Activated T-helper 1 cell treated with anti-CD3 and anti-CD28 coated beads, Interleukin-12 subunit alpha, Interleukin-12 subunit beta, Interleukin-2, Interleukin-4 antibody, amounts not matched to agents 30 ng/mL and 10 ng/mL and 1 ng/mL, durations not matched to agents 14 hours and 24 hours and 36 hours (primary cell): ENCODE measurements around the gene ESYT2. TPM values are rescaled to one million over a fixed set of nuclear protein-coding genes. Genes with fewer than 3 reads are reported as not detected.

Experiments used
- DNase-seq: peaks from one replicate; pipeline ENCODE4 v3.0.0; 2021; ENCODE audit warnings: low spot score
- H3K27ac Mint-ChIP-seq: one replicate; pipeline ENCODE4 v1.8.0; 2021; ENCODE audit warnings: mild to moderate bottlenecking, mixed read lengths
- H3K27me3 Mint-ChIP-seq: one replicate; pipeline ENCODE4 v1.8.0; 2022; ENCODE audit warnings: mild to moderate bottlenecking, moderate library complexity, mixed read lengths; ENCODE audit not compliant: insufficient read depth
- H3K36me3 Mint-ChIP-seq: one replicate; pipeline ENCODE4 v1.8.0; 2021; ENCODE audit warnings: low read depth, mixed read lengths
- H3K4me1 Mint-ChIP-seq: one replicate; pipeline ENCODE4 v1.8.0; 2021; ENCODE audit warnings: low read depth, mixed read lengths
- H3K4me3 Mint-ChIP-seq: one replicate; pipeline ENCODE4 v1.8.0; 2021; ENCODE audit warnings: mild to moderate bottlenecking, moderate library complexity, mixed read lengths
- H3K9me3 Mint-ChIP-seq: one replicate; pipeline ENCODE4 v1.8.0; 2021; ENCODE audit warnings: mixed read lengths
- intact Hi-C: fragments of 100-400 bp; cut with micrococcal nuclease; formaldehyde crosslinking; loops from one replicate; pipeline ENCODE4 v1.15.1; 2024
- total RNA-seq: library from RNA; stranded (reverse); gene quantifications from 2 replicates; pipeline ENCODE4 v1.2.3, GENCODE V29; 2022

ESYT2 gene
- total RNA-seq, 1 donor from 2014 or later = 59.1 TPM

DNA sequence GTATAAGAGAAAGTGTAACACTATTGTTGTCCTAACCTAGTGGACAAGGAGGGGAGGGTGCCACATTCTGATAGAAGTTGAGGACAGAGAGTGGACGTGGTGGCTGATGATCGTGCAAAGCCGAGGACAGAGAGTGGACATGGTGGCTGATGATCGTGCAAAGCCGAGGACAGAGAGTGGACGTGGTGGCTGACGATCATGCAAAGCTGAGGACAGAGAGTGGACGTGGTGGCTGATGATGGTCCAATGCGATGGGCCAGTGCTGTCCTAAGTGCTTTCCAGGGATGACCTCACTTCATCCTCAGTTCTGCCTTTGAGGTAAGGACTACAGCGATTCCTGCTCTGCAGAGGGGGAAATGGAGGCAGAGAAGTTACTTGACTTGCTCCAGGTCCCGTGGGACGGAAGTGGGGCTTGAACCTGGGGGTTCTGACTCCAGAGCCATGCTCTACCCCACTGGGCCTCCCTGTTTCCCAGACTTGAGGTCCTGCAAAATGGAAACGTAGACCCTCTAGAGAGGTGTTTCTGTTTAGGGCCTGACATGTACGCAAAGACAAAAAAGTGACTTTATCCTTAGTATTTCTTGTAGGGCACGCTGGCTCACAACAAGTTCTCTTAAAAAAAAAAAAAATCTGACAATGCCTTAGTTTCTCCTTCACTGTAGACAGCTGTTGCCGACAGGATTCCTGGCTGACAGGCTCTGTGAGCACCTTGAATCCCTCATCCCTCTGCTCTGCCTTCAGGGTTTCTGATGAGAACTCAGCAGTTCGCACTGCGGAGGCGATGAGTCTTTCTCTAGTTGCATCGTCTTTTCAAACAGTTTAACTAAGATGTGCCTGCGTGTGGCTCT lies 104.4 kb downstream of the ESYT2 start:
- no peak overlapping the region for H3K4me3 Mint-ChIP-seq
- peaks cover 5% of the 10 kb centered on the region for H3K36me3 Mint-ChIP-seq
- peaks cover 2% of the 10 kb centered on the region for H3K27me3 Mint-ChIP-seq
- no peaks in the 10 kb centered on the region for H3K4me1 Mint-ChIP-seq
- no peak for DNase-seq
- H3K9me3 Mint-ChIP-seq = no peaks in the 10 kb centered on the region
- intact Hi-C loops = no loop called here
- H3K27ac Mint-ChIP-seq = no peak overlapping the region

DNA sequence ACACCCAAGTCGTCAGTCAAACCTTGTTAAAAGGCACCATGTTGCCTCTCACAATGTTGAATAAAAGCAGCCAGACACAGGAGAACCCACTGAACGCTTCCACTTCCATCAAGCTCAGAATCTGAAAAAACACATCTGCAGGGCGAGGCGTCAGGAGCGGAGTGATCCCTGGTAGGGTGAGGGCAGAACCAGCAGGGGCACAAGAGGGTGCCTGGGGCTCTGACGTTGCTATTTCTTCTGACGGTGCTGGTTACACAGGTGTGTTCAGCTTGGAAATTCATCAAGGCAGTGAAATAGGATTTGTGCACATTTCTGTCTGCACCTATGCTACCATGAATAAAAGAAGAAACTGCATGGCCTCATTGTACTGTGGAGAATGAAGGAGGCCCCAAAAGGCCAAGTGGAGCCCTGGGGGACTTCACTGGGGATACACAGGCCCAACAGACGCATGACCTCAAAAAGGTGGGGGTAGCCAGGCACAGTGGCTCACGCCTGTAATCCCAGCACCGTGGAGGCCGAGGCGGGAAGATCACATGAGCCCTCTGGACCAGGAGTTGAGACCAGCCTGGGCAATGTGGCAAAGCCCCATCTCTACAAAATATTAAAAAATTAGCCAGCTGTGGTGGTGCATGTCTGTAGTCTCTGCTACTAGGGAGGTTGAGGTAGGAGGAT lies 105.5 kb downstream of the ESYT2 start:
- H3K4me1 Mint-ChIP-seq = no peaks in the 10 kb centered on the region

DNA sequence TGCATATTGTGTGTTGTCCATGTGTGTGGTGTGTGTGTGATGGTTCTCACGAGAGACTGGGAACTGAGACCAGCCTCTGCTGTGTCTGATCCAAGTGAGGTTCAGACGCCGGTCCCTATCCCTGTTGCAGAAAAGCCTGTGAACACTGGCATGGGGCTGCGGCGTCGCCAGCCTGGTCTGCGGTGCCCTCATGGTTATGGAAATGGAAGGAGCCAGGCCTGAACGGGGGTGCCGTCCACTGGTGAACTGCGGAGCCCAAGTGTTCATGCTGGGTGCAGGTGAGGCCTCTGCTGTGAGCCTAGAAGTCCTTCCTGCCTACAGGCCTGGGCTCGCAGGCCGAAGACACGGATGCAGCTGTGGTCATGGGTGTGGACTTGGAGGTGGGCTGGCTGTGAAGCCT lies 106.0 kb downstream of the ESYT2 start:
- Mint-ChIP-seq H3K27ac (no peak overlapping the region), H3K36me3 (no peaks in the 10 kb centered on the region), H3K9me3 (no peaks in the 10 kb centered on the region), H3K27me3 (peaks cover 8% of the 10 kb centered on the region), H3K4me3 (no peak overlapping the region), H3K4me1 (no peaks in the 10 kb centered on the region)
- no peak for DNase-seq
- intact Hi-C loops = no loop called here

More for the DNA sequence above, 105.5 kb downstream of the ESYT2 start:
- intact Hi-C loops = no loop called here
- no peak for DNase-seq
- Mint-ChIP-seq H3K27me3 (peaks cover 2% of the 10 kb centered on the region), H3K9me3 (no peaks in the 10 kb centered on the region), H3K27ac (no peak overlapping the region), H3K4me3 (no peak overlapping the region), H3K36me3 (peaks cover 1% of the 10 kb centered on the region)

GRCh38 chr7:158722574-158723237 lies 106.6 kb downstream of the ESYT2 start:
- Mint-ChIP-seq H3K27me3 (peaks cover 14% of the 10 kb centered on the region), H3K36me3 (no peaks in the 10 kb centered on the region), H3K27ac (no peak overlapping the region), H3K9me3 (no peaks in the 10 kb centered on the region), H3K4me3 (no peak overlapping the region), H3K4me1 (no peaks in the 10 kb centered on the region)
- intact Hi-C loops = no loop called here
- DNase-seq = no peak

- no peaks in the 10 kb centered on the region for H3K9me3 Mint-ChIP-seq
- intact Hi-C loops = no loop called here
- DNase-seq = no peak
- H3K4me1 Mint-ChIP-seq = no peaks in the 10 kb centered on the region
- no peak overlapping the region for H3K4me3 Mint-ChIP-seq
- H3K27ac Mint-ChIP-seq = no peak overlapping the region
- H3K27me3 Mint-ChIP-seq = peaks cover 28% of the 10 kb centered on the region
- H3K36me3 Mint-ChIP-seq = no peaks in the 10 kb centered on the region
These were observed 109.2 kb downstream of the ESYT2 start for GRCh38 chr7:158720112-158720511.

DNA sequence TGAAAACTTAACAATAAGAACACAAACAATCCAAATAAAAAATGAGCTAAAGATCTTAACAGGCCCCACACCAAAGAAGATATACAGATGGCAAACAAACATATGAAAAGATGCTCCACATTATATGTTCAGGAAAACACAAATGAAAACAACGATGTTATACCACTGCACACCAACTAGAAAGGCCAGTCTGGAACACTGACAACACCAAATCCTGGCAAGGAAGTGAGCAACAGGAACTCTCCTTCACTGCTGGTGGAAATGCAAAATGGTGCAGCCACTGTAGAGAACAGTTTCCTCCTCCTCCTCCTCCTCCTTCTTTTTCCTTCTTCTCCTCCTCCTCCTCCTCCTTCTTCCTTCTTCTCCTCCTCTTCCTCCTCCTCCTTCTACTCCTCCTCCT lies 112.5 kb downstream of the ESYT2 start:
- Mint-ChIP-seq H3K4me1 (no peaks in the 10 kb centered on the region), H3K9me3 (no peaks in the 10 kb centered on the region), H3K4me3 (no peak overlapping the region), H3K27me3 (peaks cover 29% of the 10 kb centered on the region), H3K36me3 (no peaks in the 10 kb centered on the region), H3K27ac (no peak overlapping the region)
- intact Hi-C loops = no loop called here
- DNase-seq = no peak

DNA sequence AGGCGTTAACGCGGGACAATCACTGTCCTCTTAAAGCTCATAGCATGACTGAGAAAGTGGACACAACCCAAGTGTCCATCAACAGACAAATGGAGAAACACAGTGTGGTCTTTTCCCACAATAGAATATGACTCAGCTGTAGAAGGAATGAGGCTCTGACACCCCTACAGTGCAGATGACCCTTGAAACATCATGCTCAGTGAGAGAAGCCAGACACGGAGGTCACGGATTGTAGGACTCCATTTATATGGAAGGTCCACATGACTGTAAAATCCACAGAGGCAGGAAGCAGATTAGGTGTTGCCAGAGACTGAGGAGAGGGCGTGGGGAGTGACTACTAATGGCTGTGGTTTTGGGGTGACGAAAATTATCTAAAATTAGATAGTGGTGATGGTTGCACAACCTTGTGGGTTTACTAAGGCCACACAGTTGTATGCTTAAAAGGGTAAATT lies 118.6 kb downstream of the ESYT2 start:
- intact Hi-C loops = no loop called here
- H3K9me3 Mint-ChIP-seq = peaks cover 14% of the 10 kb centered on the region
- H3K36me3 Mint-ChIP-seq = peaks cover 5% of the 10 kb centered on the region
- H3K4me3 Mint-ChIP-seq = no peak overlapping the region
- peaks cover 16% of the 10 kb centered on the region for H3K4me1 Mint-ChIP-seq
- H3K27me3 Mint-ChIP-seq = peaks cover 4% of the 10 kb centered on the region
- DNase-seq = no peak
- H3K27ac Mint-ChIP-seq = peak overlapping the region; percentile 14

DNA sequence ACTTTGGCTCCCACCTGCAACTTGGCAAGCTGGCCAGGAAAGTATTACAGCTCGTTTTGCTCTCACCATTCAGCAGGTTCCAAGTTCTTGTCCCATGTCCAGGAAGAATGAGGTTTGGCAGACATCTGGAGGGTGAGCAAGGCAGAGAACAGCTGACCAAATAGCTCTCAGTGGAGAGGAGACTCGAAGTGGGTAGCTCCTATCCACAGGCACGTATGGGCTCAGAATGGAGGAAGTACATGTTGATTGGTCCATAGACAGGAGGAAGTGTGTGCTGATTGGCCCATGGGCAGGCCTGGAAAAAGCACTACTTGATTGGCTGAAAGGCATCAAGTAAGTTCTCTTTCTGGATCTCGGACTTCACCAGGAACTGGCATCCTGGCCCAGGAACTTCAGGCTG lies 121.7 kb downstream of the ESYT2 start:
- H3K9me3 Mint-ChIP-seq = peaks cover 14% of the 10 kb centered on the region
- intact Hi-C loops = no loop called here
- no peak for DNase-seq
- H3K36me3 Mint-ChIP-seq = peaks cover 8% of the 10 kb centered on the region
- no peak overlapping the region for H3K27ac Mint-ChIP-seq
- H3K27me3 Mint-ChIP-seq = peaks cover 2% of the 10 kb centered on the region
- H3K4me1 Mint-ChIP-seq = peaks cover 33% of the 10 kb centered on the region
- H3K4me3 Mint-ChIP-seq = no peak overlapping the region

GRCh38 chr7:158706710-158707590 lies 122.4 kb downstream of the ESYT2 start:
- peaks cover 8% of the 10 kb centered on the region for H3K36me3 Mint-ChIP-seq

DNA sequence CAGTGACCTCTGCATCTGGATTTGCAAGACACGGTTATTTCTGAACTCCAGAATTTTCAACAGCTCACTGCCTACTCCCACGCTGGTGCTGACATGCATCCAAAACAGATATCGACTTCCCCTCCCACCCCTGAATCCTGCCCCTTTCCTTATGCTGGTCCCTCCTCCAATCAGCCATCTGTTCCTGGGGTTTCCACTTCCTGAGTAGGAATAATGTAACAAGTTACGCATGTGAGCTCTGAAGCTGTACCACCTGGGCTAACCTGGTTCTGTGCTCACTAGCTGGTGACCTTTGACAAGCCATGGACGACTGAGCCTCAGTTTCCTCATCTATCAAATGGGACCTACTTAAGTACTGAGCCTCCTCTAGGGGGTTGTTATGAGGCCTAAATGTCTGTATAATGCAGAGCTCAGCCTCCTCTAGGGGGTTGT lies 123.0 kb downstream of the ESYT2 start:
- Mint-ChIP-seq H3K27me3 (peaks cover 2% of the 10 kb centered on the region), H3K9me3 (peaks cover 14% of the 10 kb centered on the region), H3K27ac (peak overlapping the region; percentile 18), H3K36me3 (peaks cover 14% of the 10 kb centered on the region), H3K4me3 (peak overlapping the region; percentile 87), H3K4me1 (peaks cover 46% of the 10 kb centered on the region)
- DNase-seq = no peak
- intact Hi-C loops = no loop called here

More at GRCh38 chr7:158706710-158707590, 122.4 kb downstream of the ESYT2 start:
- no peak for DNase-seq
- peaks cover 2% of the 10 kb centered on the region for H3K27me3 Mint-ChIP-seq
- H3K4me3 Mint-ChIP-seq = peak overlapping the region; percentile 87
- peaks cover 14% of the 10 kb centered on the region for H3K9me3 Mint-ChIP-seq
- H3K27ac Mint-ChIP-seq = no peak overlapping the region
- intact Hi-C loops = no loop called here
- H3K4me1 Mint-ChIP-seq = peaks cover 40% of the 10 kb centered on the region

- Mint-ChIP-seq H3K4me1 (peaks cover 49% of the 10 kb centered on the region), H3K36me3 (peaks cover 19% of the 10 kb centered on the region), H3K9me3 (peaks cover 9% of the 10 kb centered on the region), H3K27me3 (peaks cover 2% of the 10 kb centered on the region), H3K27ac (peak overlapping the region; percentile 59), H3K4me3 (peak overlapping the region; percentile 87)
- no peak for DNase-seq
- intact Hi-C loops = loop anchor here (2.0 kb wide), 2 partner anchors 113 to 491 kb away; no protein-coding TSS in a partner anchor
These were observed 124.0 kb downstream of the ESYT2 start for GRCh38 chr7:158705234-158705850.
